ENCODE results near the gene TTC4.

TTC4 gene, protein sequence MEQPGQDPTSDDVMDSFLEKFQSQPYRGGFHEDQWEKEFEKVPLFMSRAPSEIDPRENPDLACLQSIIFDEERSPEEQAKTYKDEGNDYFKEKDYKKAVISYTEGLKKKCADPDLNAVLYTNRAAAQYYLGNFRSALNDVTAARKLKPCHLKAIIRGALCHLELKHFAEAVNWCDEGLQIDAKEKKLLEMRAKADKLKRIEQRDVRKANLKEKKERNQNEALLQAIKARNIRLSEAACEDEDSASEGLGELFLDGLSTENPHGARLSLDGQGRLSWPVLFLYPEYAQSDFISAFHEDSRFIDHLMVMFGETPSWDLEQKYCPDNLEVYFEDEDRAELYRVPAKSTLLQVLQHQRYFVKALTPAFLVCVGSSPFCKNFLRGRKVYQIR

DNA sequence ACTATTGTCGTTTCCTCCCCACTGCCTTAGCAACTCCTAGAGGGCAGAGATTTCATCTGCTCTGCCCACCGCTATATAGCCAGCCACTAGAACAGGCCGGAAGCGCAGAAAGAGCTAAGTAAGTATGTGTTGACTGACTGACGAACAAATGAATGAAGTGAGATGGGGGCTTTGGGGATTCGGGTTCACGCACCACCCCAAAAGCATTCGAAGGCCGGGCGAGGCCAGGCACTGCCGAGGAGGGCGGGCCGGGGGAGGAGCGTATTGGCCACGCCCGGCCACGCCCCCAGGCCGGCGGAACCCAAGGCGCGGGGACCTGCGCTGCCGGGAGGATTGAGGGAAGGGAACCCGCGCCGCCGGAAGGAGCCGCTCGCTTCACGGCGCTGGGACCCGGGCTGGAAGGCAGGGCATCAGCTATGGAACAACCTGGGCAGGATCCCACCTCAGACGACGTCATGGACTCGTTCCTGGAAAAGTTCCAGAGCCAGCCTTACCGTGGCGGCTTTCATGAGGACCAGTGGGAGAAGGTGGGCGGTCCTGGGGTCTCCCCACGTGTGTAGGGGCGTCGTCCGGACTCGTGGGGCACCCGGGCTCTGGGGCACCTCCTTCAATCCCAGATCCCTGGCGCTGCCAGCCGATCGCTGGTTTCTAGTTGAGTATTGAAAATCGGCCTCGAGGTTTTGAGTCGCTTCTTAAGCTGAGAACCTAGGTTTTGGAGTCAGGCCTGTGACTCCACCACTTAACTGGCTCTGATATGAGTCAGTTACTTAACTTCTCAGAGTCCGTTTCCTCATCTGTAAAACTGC is at the start of gene TTC4:
TTC4 (plus strand) TSS at position 369 of the 806 bp plus-strand sequence; CDS start at position 417, 48 bp downstream.
- DNase-seq (ENCODE audit: low read depth, low spot score): peak; percentile 59

DNA sequence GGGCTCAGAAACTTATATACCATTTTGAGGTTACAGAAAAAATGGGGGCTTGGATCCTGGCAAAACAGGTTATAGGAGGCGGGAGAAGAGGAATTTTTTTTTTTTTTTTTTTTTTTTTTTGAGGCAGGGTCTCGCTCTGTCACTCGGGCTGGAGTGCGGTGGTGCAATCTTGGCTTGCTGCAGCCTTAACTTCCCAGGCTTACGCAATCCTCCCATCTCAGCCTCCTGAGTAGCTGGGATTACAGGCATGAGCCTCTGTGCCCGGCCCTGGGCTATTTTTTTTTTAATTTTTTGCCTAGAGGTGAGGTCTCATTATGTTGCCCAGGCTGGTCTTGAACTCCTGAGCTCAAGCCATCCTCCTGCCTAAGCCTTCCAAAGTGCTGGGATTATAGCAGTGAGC is 49.3 kb upstream of the TTC4 start:
- no peak for DNase-seq (ENCODE audit: low read depth, low spot score)

DNA sequence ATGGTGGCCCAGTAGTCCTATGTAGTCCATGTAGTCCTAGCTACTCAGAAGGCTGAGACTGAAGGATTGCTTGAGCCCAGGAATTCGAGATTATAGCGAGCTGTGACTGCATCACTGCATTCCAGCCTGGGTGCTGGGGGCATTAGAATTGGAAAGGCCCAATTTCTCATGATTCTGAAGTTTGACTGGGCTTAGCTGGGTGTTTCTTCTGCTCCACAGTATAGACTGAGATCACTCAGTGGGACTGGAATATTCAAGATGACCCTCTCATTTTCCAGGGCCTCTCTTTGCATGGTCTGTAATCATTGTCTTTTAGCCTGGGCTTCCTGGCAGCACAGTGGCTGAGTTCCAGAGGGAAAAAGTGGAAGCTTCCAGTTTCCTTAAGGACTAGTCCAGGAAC is 47.9 kb upstream of the TTC4 start:
- no peak for DNase-seq (ENCODE audit: low read depth, low spot score)

DNA sequence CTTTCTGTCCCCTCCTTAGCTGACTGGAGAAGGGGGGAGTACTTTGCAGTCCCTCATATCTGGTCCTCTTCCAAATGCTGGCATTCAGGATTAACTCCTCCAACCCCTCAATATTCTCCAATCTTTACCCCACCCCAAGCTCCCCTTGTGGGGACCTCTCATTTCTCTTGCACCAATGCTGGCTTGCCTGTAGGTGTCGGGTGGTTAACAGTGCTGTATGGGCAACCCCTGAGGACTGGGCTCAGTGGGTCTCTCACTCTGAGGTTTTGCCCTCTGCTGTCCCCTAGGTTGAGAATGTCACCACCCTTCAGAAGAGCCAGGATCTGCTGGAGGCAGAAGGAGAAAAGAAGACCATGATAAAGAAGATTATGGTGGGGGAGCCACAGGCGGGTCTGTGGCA is 47.1 kb upstream of the TTC4 start:
- no peak for DNase-seq (ENCODE audit: low read depth, low spot score)

DNA sequence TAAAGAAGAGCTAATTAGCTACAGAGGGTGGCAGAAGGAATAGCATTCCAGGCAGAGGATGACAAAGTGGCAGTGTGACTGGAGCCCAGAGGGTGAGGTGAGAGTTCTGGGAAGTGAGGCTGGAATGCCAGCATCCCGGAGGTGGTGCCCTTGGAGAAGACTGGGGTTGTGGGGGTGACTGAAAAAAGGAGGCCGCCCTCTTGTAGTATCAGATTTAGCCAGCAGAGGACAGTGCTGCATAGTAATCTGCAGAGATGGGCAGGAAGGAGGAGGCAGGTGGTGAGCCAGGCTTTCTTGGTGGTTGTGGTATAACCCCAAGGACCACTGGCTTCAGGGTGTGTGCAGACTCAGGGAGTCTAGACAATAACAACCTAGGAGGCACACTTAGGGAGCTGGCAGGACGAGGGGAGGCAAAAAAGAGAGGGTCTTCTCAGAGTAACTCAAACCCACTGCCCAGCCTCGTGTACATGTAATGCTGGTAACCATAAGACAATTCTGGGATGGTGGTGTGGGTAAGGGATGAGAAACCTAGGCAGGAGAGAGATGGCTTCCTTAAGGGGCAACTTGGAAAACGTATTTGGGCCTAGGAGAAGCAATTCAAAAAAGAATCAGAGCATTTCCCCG is 43.6 kb upstream of the TTC4 start:
- DNase-seq (ENCODE audit: low read depth, low spot score): peak; percentile 7

DNA sequence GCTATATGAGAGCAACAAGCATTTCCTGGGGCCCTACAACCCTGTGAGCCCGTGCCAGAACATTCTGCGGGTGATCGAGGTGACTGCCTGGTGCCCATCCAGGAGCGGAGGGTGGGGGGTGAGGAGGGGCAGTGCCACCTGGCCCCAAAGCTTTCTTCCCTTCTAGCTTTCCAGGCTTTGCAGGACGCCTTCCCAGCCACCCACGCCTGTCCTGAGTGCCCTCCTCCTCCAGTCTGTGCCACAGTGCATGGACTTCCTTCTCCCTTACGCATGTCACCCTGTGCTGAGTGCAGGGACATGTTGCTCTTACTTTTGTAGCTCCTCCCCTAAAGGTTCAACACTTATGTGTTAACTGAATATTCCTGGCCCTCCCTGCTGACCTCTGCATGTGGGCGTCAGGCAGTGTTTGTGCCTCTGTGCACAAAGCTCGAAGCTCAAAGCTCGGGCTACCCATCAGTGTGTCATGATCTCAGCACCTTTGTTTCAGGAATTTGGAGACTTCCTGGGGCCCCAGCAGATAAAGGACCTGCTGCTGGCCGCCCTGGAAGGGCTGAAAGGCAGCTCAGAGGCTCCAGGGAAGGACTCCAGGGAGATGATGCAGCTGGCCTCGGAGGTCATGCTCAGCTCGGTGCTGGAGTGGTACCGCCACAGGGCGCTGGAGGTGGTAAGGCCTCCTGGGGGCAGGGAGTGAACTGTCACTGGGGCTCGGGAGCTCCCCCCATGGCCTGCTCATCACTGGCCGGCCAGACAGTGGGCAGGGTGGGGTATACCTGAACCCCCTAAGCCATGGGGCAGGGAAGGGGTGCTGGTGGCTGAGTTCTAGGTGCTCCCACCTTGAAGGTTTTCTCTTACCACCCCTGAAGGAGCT is 36.7 kb upstream of the TTC4 start:
- no peak for DNase-seq (ENCODE audit: low read depth, low spot score)

DNA sequence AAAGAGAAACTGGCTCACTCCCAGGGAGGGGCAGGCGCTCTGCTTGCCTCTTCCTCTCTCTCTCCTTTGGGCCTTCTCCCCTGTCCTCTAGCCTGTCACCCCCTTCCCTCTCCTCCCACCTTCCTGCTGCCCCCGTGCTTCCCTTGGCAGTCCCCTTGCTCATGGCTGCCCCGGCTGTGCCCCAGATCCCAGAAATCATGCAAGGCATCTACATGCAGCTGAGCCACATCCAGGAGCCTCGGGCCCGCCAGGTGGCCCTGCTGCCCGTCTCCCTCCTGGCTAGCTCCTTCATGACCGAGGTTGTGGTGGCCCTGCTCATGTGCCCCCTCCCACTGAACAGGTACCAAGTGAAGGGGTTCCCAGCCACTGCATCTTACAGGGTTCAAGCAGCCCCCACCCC is 36.0 kb upstream of the TTC4 start:
- no peak for DNase-seq (ENCODE audit: low read depth, low spot score)

DNA sequence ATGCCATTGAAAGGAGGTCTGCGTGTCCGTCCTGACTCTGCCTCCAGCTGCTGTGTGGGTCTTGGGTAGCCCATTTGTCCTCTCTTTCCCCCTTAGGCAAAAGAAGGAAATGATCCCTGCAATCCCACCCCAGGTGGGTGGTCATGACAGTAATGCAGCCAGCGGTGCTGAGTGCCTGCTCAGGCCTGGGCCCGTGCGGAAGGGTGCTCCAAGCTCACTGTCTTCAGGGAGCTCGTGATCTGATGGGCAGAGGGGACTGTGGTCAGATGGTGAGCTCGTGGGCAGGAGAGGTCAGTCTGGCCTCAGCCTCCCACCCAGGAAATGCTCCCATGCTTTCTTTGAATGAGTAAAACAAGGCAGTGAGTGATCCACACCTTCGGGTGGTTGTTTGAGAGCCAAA is 35.3 kb upstream of the TTC4 start:
- no peak for DNase-seq (ENCODE audit: low read depth, low spot score)

DNA sequence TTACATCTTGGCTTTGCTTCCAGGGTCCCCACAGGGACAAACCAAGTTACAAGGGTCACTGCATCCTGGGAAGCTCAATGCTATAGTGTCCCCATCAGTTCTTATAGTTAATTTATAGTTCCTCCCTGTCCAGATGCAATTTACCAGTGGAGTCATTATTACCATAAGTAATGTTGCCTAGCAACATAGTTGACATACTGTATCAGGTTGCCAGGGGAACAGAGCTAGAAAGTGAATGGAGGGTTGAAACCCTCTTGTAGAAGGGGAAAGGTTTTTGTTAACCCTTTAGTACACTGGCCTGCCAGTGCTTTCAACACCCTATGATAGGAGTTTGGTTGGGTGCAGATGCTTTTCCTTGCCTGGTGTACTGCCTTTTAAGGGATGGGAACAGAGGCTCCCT is 34.3 kb upstream of the TTC4 start:
- DNase-seq (ENCODE audit: low read depth, low spot score): no peak

DNA sequence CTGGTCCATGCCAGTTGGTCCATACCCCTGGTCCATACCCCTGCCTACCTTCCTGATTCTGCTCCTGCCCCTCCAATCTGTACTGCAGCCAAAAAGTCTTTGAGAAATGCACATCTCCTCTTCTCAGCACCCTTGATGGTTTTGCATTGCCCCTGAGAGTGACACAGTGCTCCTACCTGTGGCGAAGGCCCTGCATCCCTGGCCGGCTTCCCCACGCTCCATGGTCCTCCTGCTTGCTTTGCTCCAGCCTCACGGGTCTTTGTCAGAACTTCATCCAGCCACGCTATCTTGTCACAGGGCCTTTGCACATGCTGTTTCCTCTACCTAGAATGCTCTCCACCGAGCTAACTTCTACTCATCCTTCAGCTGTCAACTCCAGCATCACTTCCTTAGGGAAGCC is 32.2 kb upstream of the TTC4 start:
- DNase-seq (ENCODE audit: low read depth, low spot score): no peak

DNA sequence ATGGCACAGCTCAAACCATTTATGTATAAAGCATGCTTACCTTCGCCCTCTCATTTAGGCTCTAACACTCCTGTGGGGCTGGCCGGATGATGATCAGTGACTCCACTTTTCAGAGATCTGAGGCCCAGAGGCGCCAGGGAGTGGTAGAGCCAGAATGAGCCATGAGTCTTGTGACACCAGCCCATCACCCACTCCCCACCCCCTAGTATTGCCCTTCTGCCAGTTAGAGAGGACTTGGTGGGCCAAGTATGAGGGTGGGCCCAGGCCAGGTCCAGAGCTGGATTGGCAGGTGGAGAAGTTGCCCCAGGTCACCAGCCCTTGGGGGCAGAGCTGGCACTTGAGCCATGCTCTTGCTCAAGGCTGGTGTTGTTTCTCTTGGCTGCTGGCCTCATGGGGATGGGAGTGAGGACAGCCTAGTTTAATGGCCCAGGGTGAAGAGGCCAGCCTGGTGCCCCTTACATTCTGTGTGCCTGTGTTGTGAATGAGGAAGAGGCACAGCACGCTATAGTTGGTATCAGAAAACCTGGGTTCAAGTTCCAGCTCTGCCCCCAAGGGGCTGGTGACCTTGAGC is 30.2 kb upstream of the TTC4 start:
- DNase-seq (ENCODE audit: low read depth, low spot score): no peak

DNA sequence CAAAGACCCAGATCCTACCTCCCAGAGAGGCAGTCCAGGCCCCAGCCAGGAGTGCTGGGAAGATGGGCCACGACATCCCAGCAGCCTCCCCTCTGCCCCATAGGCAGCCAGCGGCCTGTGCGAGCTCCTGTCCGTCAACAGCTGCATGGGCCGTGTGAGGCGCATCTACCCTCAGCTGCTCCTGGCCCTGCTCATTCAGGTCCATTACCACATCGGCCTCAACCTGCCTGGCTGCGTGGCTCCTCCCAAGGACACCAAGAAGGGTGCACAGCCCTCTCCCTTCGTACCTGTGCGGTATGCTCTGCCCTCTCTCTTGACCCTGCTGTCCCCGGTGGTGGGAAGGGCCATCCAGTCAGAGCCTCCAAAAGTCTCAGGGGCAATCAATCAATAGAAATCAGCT is 29.5 kb upstream of the TTC4 start:
- no peak for DNase-seq (ENCODE audit: low read depth, low spot score)

DNA sequence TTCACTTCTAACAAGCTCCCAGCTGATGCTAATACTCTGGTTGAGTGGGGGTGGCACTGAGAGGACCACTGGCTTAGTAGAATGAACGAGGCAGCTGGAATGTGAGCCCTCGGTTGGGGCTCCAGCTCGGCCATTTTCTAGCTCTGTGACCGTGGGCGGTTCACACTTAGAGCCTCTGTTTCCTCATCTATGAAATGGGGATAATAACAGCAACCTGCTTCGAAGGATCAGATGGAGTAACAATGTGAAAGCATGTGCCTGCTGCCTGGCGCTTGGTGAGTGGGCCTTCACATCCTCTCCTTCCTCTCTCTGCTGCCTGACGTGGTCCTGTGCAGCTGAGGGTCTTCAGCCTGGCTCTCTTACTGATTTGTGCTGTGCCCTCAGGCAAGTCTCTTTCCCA is 20.9 kb upstream of the TTC4 start:
- DNase-seq (ENCODE audit: low read depth, low spot score): no peak

DNA sequence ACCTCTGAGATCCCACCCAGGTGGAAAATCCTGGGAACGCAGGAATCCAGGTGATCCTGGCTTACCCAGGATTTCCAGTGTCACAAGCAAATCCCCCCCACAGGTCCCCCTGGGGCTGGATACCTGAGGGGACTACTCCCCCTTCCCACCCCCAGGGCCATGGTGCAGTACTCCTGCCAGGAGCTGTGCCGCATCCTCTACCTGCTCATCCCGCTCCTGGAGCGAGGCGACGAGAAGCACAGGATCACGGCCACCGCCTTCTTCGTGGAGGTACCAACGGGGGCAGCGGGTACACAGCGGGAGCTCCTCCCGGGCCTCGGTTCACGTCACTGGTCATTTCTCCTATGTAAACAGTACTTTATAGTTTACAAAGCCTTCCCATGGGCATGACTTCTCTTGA is 20.4 kb upstream of the TTC4 start:
- DNase-seq (ENCODE audit: low read depth, low spot score): no peak

DNA sequence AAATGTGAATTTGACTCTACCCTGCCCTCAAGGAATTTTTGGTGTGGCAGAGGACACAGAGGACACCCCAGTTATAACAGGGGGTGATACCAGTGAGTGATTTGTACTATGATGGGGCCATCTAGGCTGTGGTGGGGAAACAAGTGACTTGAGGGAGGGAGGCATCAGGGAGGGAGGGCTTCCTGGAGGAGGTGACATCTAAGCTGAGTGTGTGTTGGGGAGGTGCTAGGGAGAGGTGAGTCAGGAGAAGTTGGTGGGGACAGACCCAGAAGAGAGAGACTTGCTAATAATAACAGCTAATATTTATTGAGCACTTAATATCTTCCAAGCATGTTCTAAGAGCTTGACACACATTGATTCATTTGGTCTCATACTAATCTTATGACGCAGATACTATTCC is 19.9 kb upstream of the TTC4 start:
- no peak for DNase-seq (ENCODE audit: low read depth, low spot score)

DNA sequence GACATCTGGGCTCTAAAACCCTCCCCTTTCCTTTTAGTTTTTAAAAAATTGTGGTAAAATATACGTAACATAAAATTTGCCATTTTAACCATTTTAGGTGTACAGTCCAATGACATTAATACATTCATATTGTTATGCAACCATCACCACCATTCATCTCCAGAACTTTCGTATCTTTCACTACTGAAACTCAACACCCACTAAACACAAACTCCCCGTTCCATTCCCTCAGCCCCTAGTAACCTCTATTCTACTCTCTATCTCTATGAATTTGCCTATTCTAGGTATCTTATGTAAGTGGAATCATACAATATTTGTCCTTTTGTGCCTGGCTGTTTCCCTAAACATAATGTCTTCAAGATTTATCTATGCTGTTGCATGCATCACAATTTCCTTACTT is 19.4 kb upstream of the TTC4 start:
- DNase-seq (ENCODE audit: low read depth, low spot score): no peak

DNA sequence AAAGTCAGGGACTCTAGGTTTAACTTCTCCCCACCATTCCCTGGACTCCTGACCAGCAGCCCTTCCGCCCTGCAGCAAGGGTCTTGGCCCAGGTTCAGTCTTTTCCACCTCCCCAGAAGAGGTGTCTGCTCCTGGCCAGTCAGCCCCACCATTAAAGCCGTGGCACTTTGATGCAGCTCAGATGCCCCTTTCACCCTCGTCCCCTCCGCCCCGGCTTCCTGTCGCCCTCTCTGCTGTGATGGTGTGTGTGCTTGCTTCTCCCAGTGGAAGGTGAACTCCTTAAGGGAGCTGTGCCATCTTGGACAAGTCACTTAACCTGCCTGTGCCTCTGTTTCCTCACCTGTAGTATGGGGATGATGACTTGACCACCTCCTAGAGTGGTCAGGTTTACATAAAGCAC is 17.8 kb upstream of the TTC4 start:
- no peak for DNase-seq (ENCODE audit: low read depth, low spot score)

DNA sequence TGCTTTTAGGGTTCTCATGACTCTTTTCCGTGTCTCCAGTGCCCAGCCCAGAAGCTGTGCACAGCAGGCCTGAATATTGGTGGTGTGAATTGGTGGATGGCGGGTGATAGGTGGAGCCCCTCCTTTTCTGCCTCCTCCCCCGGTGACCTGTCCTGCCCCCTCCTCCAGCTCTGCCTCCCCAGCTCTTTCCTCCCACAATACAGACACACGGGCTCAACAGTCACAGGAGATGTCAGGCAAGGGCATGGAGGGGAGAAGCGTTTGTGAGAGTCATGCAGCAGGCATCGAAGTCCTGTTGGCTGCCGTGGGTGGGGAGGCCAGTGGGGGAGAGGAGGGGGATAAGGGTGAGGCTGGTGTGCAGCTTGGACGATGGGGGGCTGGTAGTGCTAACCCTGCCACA is 17.3 kb upstream of the TTC4 start:
- DNase-seq (ENCODE audit: low read depth, low spot score): no peak

DNA sequence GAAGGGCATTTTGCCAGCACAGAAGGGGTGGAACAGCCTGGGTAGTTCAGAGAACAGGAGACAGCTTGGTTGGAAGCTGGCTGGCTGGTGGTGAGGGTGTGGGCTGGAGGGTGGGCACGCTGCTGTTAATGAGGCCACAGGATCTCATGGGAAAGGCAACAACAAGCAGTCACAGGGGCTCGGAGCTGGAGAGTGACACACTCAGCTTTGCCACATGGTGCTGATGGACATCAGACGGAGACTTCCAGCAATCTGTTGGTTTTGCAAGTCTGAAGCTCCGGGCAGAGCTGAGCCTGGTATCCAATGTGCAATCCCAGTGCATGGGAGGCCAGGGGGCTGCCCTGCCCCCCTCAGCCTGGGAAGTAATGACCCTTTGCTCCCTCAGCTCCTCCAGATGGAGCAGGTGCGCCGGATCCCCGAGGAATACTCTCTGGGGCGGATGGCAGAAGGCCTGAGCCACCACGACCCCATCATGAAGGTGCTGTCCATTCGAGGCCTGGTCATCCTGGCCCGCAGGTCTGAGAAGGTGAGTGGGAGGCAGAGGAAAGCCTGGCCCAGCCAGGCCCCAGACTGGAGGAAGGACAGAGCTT is 15.6 kb upstream of the TTC4 start:
- no peak for DNase-seq (ENCODE audit: low read depth, low spot score)

DNA sequence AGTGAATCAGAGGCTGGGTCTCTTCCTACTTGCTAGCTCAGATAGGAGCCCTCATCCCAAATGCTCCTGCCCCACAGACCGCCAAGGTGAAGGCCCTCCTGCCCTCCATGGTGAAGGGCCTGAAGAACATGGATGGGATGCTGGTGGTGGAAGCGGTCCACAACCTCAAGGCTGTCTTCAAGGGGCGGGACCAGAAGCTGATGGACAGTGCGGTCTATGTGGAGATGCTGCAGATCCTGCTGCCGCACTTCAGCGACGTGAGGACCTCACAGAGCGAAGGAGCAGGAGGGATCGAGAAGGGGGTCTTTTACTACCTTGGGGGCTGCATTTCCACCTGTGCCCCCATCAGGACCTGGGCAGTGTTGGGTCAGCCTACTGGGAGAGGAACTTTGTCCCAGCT is 14.6 kb upstream of the TTC4 start:
- DNase-seq (ENCODE audit: low read depth, low spot score): no peak

DNA sequence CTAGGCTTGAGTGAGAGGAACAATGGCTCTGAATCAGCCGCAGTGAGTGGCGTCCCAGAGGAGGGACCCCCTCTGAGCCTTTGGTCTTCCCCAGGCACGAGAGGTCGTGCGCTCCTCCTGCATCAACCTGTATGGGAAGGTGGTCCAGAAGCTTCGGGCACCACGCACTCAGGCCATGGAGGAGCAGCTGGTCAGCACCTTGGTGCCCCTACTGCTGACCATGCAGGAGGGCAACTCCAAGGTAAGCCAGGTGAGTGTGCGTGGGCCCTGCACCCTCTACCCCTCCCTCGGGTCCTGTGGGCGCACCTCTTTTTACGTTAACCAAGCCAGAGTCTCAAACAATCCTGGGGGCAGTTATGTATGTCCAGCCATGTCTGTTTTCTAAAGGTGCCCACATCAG is 13.7 kb upstream of the TTC4 start:
- no peak for DNase-seq (ENCODE audit: low read depth, low spot score)
